Dendritic cell treated with granulocyte-macrophage colony-stimulating factor and Interleukin-4, amounts not matched to agents 40 ng/mL and 50 ng/mL, for 4 days (primary cell): Measurements from ENCODE around the gene RAB15.
"Not testable (repeated sequence)": the region's sequence is repeated elsewhere in the genome, so short reads cannot be mapped to it uniquely, and the experiment has no call there.

Experiments
- H3K27ac Mint-ChIP-seq: one replicate; pipeline ENCODE4 v1.8.0; 2022; ENCODE audit warnings: mild to moderate bottlenecking, mixed read lengths
- H3K27me3 Mint-ChIP-seq: one replicate; pipeline ENCODE4 v1.8.0; 2022; ENCODE audit warnings: mild to moderate bottlenecking, mixed read lengths
- H3K36me3 Mint-ChIP-seq: one replicate; pipeline ENCODE4 v1.8.0; 2022; ENCODE audit warnings: low read depth, mixed read lengths
- H3K4me1 Mint-ChIP-seq: one replicate; pipeline ENCODE4 v1.8.0; 2022; ENCODE audit warnings: low read depth, mixed read lengths
- H3K4me3 Mint-ChIP-seq: one replicate; pipeline ENCODE4 v1.8.0; 2022; ENCODE audit warnings: mild to moderate bottlenecking, moderate library complexity, mixed read lengths
- H3K9me3 Mint-ChIP-seq: one replicate; pipeline ENCODE4 v1.8.0; 2022; ENCODE audit warnings: mixed read lengths
- intact Hi-C: fragments of 100-400 bp; cut with micrococcal nuclease; formaldehyde crosslinking; loops from one replicate; pipeline ENCODE4 v1.15.0; 2022

Gene RAB15

DNA sequence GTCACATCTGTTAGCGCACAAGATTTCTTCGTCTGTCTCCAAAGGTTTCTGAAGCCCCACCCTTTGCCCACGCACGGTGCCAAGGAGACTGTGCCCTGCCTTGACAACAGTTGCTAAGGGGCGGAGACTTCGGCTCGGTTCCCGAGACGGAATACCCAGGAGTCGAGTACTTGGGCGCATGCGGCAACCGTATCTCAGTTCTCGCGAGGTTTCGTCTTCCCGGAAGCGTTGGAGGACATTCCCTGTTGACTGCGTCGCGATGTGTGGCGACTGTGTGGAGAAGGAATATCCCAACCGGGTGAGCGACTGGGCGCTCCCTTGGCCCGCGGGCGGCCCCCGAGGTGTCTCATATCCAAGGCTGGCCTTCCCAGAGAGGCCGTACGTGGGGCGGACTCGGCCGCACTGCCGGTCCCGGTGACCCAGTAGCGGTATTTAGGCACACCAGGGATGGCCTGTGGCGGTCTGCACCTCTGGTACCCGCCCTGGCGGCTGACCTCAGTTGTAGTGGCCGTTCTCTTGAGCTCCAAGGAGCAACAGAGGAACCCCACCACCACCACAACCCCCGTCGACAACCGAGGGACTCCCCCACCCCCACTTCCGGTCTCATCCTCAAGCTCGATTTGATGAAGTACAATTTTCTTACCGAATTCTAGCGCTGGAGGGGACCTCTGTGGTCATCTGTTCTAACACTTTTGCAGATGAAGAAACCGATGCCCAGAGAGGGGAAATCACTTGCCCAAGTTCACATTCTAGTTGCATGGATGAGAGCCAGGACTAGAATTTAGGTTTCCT, 57.7 kb downstream of the RAB15 start, which contains the start of gene CHURC1:
Gene CHURC1 (plus strand): TSS at position 219 of the 792 bp plus-strand sequence. CDS start 41 bp downstream, at position 260.
- intact Hi-C loops = loop anchor here (2.0 to 10.0 kb wide), 4 partner anchors 72 to 410 kb away; partner anchors contain the start of genes FNTB, MAX, ZBTB1 and ZBTB25
- H3K27me3 Mint-ChIP-seq = peaks cover 2% of the 10 kb centered on the region
- H3K4me1 Mint-ChIP-seq = peaks cover 39% of the 10 kb centered on the region
- no peaks in the 10 kb centered on the region for H3K9me3 Mint-ChIP-seq
- peak within 1 kb of the TSS; percentile 97 for H3K27ac Mint-ChIP-seq
- peak within 1 kb of the TSS; percentile 88 for H3K4me3 Mint-ChIP-seq
- H3K36me3 Mint-ChIP-seq = peaks cover 8% of the 10 kb centered on the region

DNA sequence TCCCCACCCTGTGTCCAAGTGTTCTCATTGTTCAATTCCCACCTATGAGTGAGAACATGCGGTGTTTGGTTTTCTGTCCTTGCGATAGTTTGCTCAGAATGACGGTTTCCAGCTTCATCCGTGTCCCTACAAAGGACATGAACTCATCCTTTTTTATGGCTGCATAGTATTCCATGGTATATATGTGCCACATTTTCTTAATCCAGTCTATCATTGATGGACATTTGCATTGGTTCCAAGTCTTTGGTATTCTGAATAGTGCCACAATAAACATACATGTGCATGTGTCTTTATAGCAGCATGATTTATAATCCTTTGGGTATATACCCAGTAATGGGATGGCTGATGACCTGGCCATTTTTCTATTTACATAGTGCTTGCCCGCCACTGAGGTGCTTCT, 58.7 kb downstream of the RAB15 start:
- H3K4me1 Mint-ChIP-seq = peaks cover 36% of the 10 kb centered on the region
- not testable (repeated sequence) for H3K27ac Mint-ChIP-seq, H3K9me3 Mint-ChIP-seq, H3K36me3 Mint-ChIP-seq, H3K4me3 Mint-ChIP-seq, H3K27me3 Mint-ChIP-seq
- intact Hi-C loops = loop anchor here (10.0 kb wide), 2 partner anchors 149 to 409 kb away; partner anchors contain the start of genes ZBTB1 and ZBTB25

DNA sequence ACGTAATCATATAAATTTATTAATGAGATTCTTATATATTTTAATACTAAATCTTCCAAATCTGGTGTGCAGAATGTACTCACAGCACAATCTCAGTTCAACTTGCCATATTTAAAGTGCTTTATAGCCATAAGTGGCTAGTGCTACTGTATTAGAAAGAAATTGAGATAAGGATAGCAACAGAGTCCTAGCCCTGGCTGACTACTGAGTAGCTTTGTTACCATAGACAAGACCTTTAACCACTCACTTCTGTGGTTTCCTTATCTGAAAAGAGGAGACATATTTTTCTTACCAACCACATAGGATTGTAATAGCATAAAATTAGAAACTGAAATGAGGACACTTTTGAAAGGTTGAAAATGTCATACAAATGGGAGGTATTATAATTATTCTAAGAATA, 59.9 kb downstream of the RAB15 start:
- H3K4me3 Mint-ChIP-seq = no peak overlapping the region
- H3K9me3 Mint-ChIP-seq = no peaks in the 10 kb centered on the region
- peaks cover 7% of the 10 kb centered on the region for H3K36me3 Mint-ChIP-seq
- peaks cover 25% of the 10 kb centered on the region for H3K4me1 Mint-ChIP-seq
- H3K27ac Mint-ChIP-seq = no peak overlapping the region
- peaks cover 2% of the 10 kb centered on the region for H3K27me3 Mint-ChIP-seq
- intact Hi-C loops = loop anchor here (10.0 kb wide), 2 partner anchors 147 to 407 kb away; partner anchors contain the start of genes ZBTB1 and ZBTB25

DNA sequence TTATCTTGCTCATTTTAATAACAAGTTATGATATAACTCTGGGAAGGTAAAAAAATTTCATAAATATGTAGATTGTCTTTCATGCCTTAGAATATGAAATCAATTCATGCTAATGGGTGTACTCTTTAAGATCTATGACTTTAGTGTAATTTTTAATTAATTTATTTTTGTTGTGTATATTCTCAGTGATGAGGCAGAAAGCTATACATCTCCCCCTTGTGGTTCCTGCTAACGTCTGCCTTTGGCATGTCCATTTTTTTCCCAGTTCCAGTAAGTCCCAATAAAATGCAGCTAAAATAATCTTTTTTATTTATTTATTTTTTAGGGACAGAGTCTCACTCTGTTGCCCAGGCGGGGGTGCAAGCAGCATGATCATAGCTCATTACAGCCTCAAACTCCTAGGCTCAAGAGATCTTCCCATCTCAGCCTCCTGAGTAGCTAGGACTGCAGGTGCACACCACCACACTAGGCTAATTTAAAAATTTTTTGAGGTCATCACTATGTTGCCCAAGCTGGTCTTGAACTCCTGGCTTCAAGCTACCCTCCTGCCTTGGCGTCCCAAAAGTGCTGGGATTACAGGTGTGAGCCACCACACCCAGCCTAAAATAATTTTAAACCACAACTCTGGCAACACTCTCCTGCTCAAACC, 61.2 kb downstream of the RAB15 start:
- no peak overlapping the region for H3K27ac Mint-ChIP-seq
- peaks cover 20% of the 10 kb centered on the region for H3K4me1 Mint-ChIP-seq
- intact Hi-C loops = loop anchor here (10.0 kb wide), 2 partner anchors 146 to 406 kb away; partner anchors contain the start of genes ZBTB1 and ZBTB25
- peaks cover 7% of the 10 kb centered on the region for H3K36me3 Mint-ChIP-seq
- no peak overlapping the region for H3K4me3 Mint-ChIP-seq
- no peaks in the 10 kb centered on the region for H3K9me3 Mint-ChIP-seq
- H3K27me3 Mint-ChIP-seq = peaks cover 2% of the 10 kb centered on the region

GRCh38 chr14:64906022-64906421, 66.1 kb downstream of the RAB15 start:
- Mint-ChIP-seq H3K36me3 (no peaks in the 10 kb centered on the region), H3K27me3 (peaks cover 2% of the 10 kb centered on the region), H3K4me3 (no peak overlapping the region), H3K9me3 (no peaks in the 10 kb centered on the region), H3K4me1 (peaks cover 8% of the 10 kb centered on the region), H3K27ac (no peak overlapping the region)
- intact Hi-C loops = no loop called here

DNA sequence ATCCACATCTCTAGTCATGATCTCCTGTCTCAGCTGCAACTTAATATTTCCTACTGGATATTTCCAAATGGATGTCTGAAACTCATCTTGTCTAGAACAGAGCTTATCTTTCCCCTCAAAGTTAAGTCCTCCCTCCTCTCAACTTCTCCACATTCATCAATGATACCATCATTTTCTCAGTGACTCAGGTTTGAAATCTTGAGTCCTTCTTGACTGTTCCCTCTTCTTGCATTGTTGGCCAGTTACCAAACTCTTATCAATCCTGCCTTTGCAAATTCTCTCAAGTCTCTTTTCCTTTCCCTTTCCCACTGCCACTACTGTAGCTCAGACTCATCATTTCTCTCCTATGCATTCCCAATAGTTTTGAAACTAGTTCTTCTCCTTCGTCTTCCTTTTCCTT, 72.2 kb downstream of the RAB15 start:
- intact Hi-C loops = no loop called here
- no peaks in the 10 kb centered on the region for H3K36me3 Mint-ChIP-seq
- no peak overlapping the region for H3K27ac Mint-ChIP-seq
- no peaks in the 10 kb centered on the region for H3K4me1 Mint-ChIP-seq
- H3K4me3 Mint-ChIP-seq = no peak overlapping the region
- H3K9me3 Mint-ChIP-seq = no peaks in the 10 kb centered on the region
- H3K27me3 Mint-ChIP-seq = peaks cover 15% of the 10 kb centered on the region
